CD4-positive, alpha-beta T cell (primary cell): ENCODE measurements around the gene ROBO2. TPM values are rescaled to one million over a fixed set of nuclear protein-coding genes. Genes with fewer than 3 reads are reported as not detected.

ENCODE experiments used
- ATAC-seq: fragments of 200-7000 bp; cut with Tn5 transposase; one replicate; pipeline ENCODE4 v1.10.0; 2022; ENCODE audit warnings: mild to moderate bottlenecking; ENCODE audit not compliant: poor library complexity
- CTCF ChIA-PET: fragments of 350-600 bp; sonication (Branson Sonifier 250); formaldehyde crosslinking; loops from one replicate; lab custom pipeline; 2021; ENCODE audit warnings: antibody characterized with exemption, inconsistent platforms; lab: Charles Lee
- POLR2A ChIA-PET: fragments of 350-600 bp; sonication (Branson Sonifier 250); formaldehyde crosslinking; loops from one replicate; lab custom pipeline; 2021; ENCODE audit warnings: antibody characterized with exemption, inconsistent platforms; lab: Charles Lee
- DNase-seq, 14 experiments: peaks; one replicate each; pipeline ENCODE4 v3.0.0-alpha.2; 2013 to 2020; ENCODE audit warnings: mixed read lengths in 2 of 14
- H3K27ac ChIP-seq, 2 donors: one replicate each; pipeline versions ENCODE4 v1.5.1 to v1.7.0; 2013; ENCODE audit warnings: low read length in 2 of 2, low read depth in 1 of 2, mild to moderate bottlenecking in 1 of 2
- H3K27me3 ChIP-seq, 2 experiments: 1 replicate in 1 of 2; 2 replicates in 1 of 2; pipeline versions ENCODE4 v1.6.1 to v1.7.0; 2013; ENCODE audit warnings: low read length in 2 of 2, control low read depth in 1 of 2, mild to moderate bottlenecking in 1 of 2, moderate library complexity in 1 of 2; ENCODE audit not compliant: insufficient read depth in 2 of 2, control insufficient read depth in 1 of 2
- H3K36me3 ChIP-seq: one replicate; pipeline ENCODE4 v1.6.1; 2013; ENCODE audit warnings: low read length, control low read depth; ENCODE audit not compliant: insufficient read depth
- H3K4me1 ChIP-seq: one replicate; pipeline ENCODE4 v1.6.1; 2013; ENCODE audit warnings: low read length, control low read depth; ENCODE audit not compliant: insufficient read depth
- H3K4me3 ChIP-seq: one replicate; pipeline ENCODE4 v1.5.1; 2013; ENCODE audit warnings: mild to moderate bottlenecking, low read length, moderate library complexity
- H3K9me3 ChIP-seq, 2 experiments: 1 replicate in 1 of 2; 2 replicates in 1 of 2; pipeline versions ENCODE4 v1.6.1 to v1.7.0; 2013; ENCODE audit warnings: low read length in 2 of 2, mild to moderate bottlenecking in 2 of 2, control low read depth in 1 of 2, moderate library complexity in 1 of 2; ENCODE audit not compliant: control insufficient read depth in 1 of 2, insufficient read depth in 1 of 2
- H3K27ac Mint-ChIP-seq: one replicate; pipeline ENCODE4 v1.8.0; 2020; ENCODE audit warnings: mixed read lengths
- H3K27me3 Mint-ChIP-seq: one replicate; pipeline ENCODE4 v1.8.0; 2021; ENCODE audit warnings: mixed read lengths
- H3K36me3 Mint-ChIP-seq: one replicate; pipeline ENCODE4 v1.8.0; 2021; ENCODE audit warnings: low read depth, mixed read lengths
- H3K4me1 Mint-ChIP-seq: one replicate; pipeline ENCODE4 v1.8.0; 2021; ENCODE audit warnings: low read depth, mixed read lengths
- H3K4me3 Mint-ChIP-seq: one replicate; pipeline ENCODE4 v1.8.0; 2020; ENCODE audit warnings: mild to moderate bottlenecking, mixed read lengths
- H3K9me3 Mint-ChIP-seq: one replicate; pipeline ENCODE4 v1.8.0; 2020; ENCODE audit warnings: mixed read lengths
- intact Hi-C, 2 experiments: fragments of 100-400 bp; cut with DNase I in 1 of 2; cut with micrococcal nuclease in 1 of 2; formaldehyde crosslinking; loops; one replicate each; pipeline versions ENCODE4 v1.15.1 to v1.9.0; 2023 to 2025; cut with DNase I, micrococcal nuclease
- total RNA-seq, 174 experiments: library from RNA in 2 of 174; stranded (reverse) in 2 of 174; gene quantifications; one replicate each; pipeline ENCODE4 v1.2.3 and lab custom pipeline; 2021 to 2026
- TF ChIP-seq, protein P1 (sequence below): fragments of 200-600 bp; IDR thresholded peaks from one replicate; pipeline ENCODE4 v1.8.0; 2022; ENCODE audit warnings: antibody characterized with exemption, mild to moderate bottlenecking

The ROBO2 gene
- total RNA-seq, 2 experiments from 2014 or later = not detected

DNA sequence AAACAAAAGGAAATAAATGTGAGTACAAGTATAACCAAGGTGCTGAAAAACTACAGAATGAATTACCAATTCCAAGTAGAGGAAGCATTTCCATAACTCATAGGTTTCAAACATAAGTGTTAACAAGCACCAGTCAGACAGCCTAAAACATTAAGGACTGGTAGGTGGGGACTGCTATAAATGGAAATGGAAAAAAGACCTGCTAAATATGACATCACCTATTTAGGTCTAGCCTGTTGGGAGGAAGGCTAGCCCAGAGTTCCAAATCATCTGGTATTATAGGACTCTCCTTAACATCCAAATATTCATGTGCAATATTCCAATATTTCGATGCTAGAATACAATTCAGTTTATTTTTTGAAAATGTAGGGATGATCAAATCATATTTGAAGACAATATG lies 560.0 kb downstream of the ROBO2 start:
- Mint-ChIP-seq H3K4me1 (no peaks in the 10 kb centered on the region), H3K27ac (no peak overlapping the region), H3K36me3 (no peaks in the 10 kb centered on the region), H3K27me3 (no peaks in the 10 kb centered on the region), H3K4me3 (no peak overlapping the region), H3K9me3 (peaks cover 13% of the 10 kb centered on the region)
- ATAC-seq (no peak), DNase-seq (no peak)
- no peaks in the 10 kb centered on the region for H3K4me1 ChIP-seq
- H3K4me3 ChIP-seq = no peak overlapping the region
- intact Hi-C loops = no loop called here
- no peaks in the 10 kb centered on the region for H3K36me3 ChIP-seq
- POLR2A ChIA-PET = no interaction called here
- TF ChIP-seq, protein P1, sequence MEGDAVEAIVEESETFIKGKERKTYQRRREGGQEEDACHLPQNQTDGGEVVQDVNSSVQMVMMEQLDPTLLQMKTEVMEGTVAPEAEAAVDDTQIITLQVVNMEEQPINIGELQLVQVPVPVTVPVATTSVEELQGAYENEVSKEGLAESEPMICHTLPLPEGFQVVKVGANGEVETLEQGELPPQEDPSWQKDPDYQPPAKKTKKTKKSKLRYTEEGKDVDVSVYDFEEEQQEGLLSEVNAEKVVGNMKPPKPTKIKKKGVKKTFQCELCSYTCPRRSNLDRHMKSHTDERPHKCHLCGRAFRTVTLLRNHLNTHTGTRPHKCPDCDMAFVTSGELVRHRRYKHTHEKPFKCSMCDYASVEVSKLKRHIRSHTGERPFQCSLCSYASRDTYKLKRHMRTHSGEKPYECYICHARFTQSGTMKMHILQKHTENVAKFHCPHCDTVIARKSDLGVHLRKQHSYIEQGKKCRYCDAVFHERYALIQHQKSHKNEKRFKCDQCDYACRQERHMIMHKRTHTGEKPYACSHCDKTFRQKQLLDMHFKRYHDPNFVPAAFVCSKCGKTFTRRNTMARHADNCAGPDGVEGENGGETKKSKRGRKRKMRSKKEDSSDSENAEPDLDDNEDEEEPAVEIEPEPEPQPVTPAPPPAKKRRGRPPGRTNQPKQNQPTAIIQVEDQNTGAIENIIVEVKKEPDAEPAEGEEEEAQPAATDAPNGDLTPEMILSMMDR = no peak
- no peaks in the 10 kb centered on the region for H3K27me3 ChIP-seq
- no peak overlapping the region for H3K27ac ChIP-seq
- no peaks in the 10 kb centered on the region for H3K9me3 ChIP-seq
- CTCF ChIA-PET = no interaction called here

DNA sequence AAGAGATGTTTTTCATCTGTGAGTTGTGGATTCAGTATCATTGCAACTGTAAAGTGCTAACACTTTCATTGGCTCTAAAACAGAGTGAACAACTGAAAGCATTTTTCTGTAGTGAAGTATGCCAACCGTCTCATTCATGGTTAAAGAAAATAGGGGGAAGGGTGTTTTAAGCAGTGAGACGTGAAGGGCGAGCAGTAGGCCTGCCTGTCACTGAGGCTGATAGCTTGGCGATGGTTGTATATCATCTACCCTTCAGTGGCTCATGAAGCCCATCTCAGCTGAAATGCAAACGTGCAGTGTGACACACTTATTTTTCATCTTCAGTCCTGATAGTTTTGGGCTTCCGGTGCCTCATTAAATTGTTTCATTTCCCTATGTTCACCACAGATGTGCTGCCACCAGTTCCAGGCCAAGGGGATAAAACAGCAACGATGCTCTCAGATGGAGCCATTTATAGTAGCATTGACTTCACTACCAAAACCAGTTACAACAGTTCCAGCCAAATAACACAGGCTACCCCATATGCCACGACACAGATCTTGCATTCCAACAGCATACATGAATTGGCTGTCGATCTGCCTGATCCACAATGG lies 562.0 kb downstream of the ROBO2 start:
- Histone ChIP-seq H3K4me3 (no peak overlapping the region), H3K27me3 (no peaks in the 10 kb centered on the region), H3K4me1 (no peaks in the 10 kb centered on the region), H3K36me3 (no peaks in the 10 kb centered on the region), H3K9me3 (no peaks in the 10 kb centered on the region), H3K27ac (no peak overlapping the region)
- Mint-ChIP-seq H3K9me3 (peaks cover 16% of the 10 kb centered on the region), H3K4me3 (no peak overlapping the region), H3K27me3 (no peaks in the 10 kb centered on the region), H3K27ac (no peak overlapping the region), H3K4me1 (no peaks in the 10 kb centered on the region), H3K36me3 (no peaks in the 10 kb centered on the region)
- TF ChIP-seq, protein P1 = no peak
- DNase-seq (no peak), ATAC-seq (no peak)
- POLR2A ChIA-PET = no interaction called here
- CTCF ChIA-PET = no interaction called here
- intact Hi-C loops = no loop called here

DNA sequence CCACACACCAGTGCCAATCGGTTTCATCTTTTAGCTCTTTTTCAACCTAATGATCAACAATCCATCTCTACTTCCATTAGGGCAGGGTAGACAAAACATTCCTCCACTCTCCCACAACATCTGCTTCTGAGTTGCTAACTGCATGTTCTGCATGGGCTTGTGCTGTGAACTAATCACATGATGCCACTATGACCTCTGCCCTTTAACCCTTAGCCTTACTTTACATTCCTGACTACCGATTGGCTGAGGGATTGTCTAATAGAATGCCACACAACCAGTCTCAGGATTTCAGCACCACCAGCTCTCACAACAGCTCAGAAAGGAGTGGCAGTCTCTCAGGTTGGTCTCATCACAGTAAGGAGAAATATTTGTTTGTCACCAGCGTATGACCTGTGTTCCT lies 562.8 kb downstream of the ROBO2 start:
- no peak overlapping the region for H3K27ac ChIP-seq
- no peaks in the 10 kb centered on the region for H3K36me3 ChIP-seq
- H3K9me3 ChIP-seq = no peaks in the 10 kb centered on the region
- no peak overlapping the region for H3K4me3 Mint-ChIP-seq
- POLR2A ChIA-PET = no interaction called here
- DNase-seq (no peak), ATAC-seq (no peak)
- H3K4me1 ChIP-seq = no peaks in the 10 kb centered on the region
- CTCF ChIA-PET = no interaction called here
- H3K36me3 Mint-ChIP-seq = no peaks in the 10 kb centered on the region
- H3K27ac Mint-ChIP-seq = no peak overlapping the region
- peaks cover 16% of the 10 kb centered on the region for H3K9me3 Mint-ChIP-seq
- H3K4me3 ChIP-seq = no peak overlapping the region
- H3K4me1 Mint-ChIP-seq = no peaks in the 10 kb centered on the region
- intact Hi-C loops = no loop called here
- H3K27me3 Mint-ChIP-seq = no peaks in the 10 kb centered on the region
- TF ChIP-seq, protein P1 = no peak
- no peaks in the 10 kb centered on the region for H3K27me3 ChIP-seq
